SK-N-SH treated with all-trans-retinoic acid at 6 μM for 48 hours (cell line): ENCODE measurements around the gene IL15.
A peak's percentile ranks its signal among the peaks of the same experiment; 100 is the strongest.

ENCODE experiments used
- ATAC-seq: fragments of 200-7000 bp; cut with Tn5 transposase; 3 replicates; pipeline ENCODE4 v1.9.1; 2020; ENCODE audit warnings: mild to moderate bottlenecking, moderate library complexity
- ARNTL ChIP-seq: fragments of 450-650 bp; formaldehyde crosslinking; IDR thresholded peaks from 2 replicates; pipeline ENCODE4 v1.5.0; 2020; ENCODE audit warnings: low read depth, mild to moderate bottlenecking, moderate library complexity, borderline replicate concordance
- BACH2 ChIP-seq: fragments of 250-450 bp; sonication (Bioruptor Pico); IDR thresholded peaks from 2 replicates; pipeline ENCODE4 v1.9.0; 2021; ENCODE audit warnings: mild to moderate bottlenecking, borderline replicate concordance
- CREB5 ChIP-seq: fragments of 250-450 bp; sonication (Bioruptor Pico); IDR thresholded peaks from 2 replicates; pipeline ENCODE4 v1.5.1; 2020; ENCODE audit warnings: low read depth, mild to moderate bottlenecking, moderate library complexity
- CSDC2 ChIP-seq: fragments of 250-450 bp; sonication (Bioruptor Pico); IDR thresholded peaks from 2 replicates; pipeline ENCODE4 v1.5.0; 2020; ENCODE audit warnings: mild to moderate bottlenecking, moderate library complexity
- CSRNP3 ChIP-seq: fragments of 250-450 bp; sonication (Bioruptor Pico); IDR thresholded peaks from 2 replicates; pipeline ENCODE4 v1.5.1; 2021; ENCODE audit warnings: mild to moderate bottlenecking, moderate library complexity
- ESRRG ChIP-seq: fragments of 250-450 bp; sonication (Bioruptor Pico); IDR thresholded peaks from 2 replicates; pipeline ENCODE4 v1.6.1; 2021; ENCODE audit warnings: mild to moderate bottlenecking
- GLIS3 ChIP-seq: fragments of 250-450 bp; sonication (Bioruptor Pico); IDR thresholded peaks from 2 replicates; pipeline ENCODE4 v1.5.0; 2020; ENCODE audit warnings: mild to moderate bottlenecking, moderate library complexity
- ISL1 ChIP-seq: fragments of 250-450 bp; sonication (Bioruptor Pico); IDR thresholded peaks from 2 replicates; pipeline ENCODE4 v2.1.2; 2022; ENCODE audit warnings: mild to moderate bottlenecking, moderate library complexity
- PPARA ChIP-seq: fragments of 250-450 bp; sonication (Bioruptor Pico); IDR thresholded peaks from 2 replicates; pipeline ENCODE4 v1.5.0; 2020; ENCODE audit warnings: mild to moderate bottlenecking, borderline replicate concordance
- RARB ChIP-seq: fragments of 250-450 bp; sonication (Bioruptor Pico); IDR thresholded peaks from 2 replicates; pipeline ENCODE4 v1.8.0; 2021; ENCODE audit warnings: mild to moderate bottlenecking, moderate library complexity
- SNAI2 ChIP-seq: fragments of 250-450 bp; sonication (Bioruptor Pico); IDR thresholded peaks from 2 replicates; pipeline ENCODE4 v1.5.0; 2020; ENCODE audit warnings: mild to moderate bottlenecking, moderate library complexity
- TCF4 ChIP-seq: fragments of 250-450 bp; sonication (Bioruptor Pico); IDR thresholded peaks from 2 replicates; pipeline ENCODE4 v1.8.0; 2021; ENCODE audit warnings: mild to moderate bottlenecking, moderate library complexity, borderline replicate concordance
- TOX ChIP-seq: fragments of 250-450 bp; sonication (Bioruptor Pico); IDR thresholded peaks from 2 replicates; pipeline ENCODE4 v1.8.0; 2021; ENCODE audit warnings: mild to moderate bottlenecking, moderate library complexity, borderline replicate concordance
- ZC3H10 ChIP-seq: fragments of 250-450 bp; sonication (Bioruptor Pico); IDR thresholded peaks from 2 replicates; pipeline ENCODE4 v1.5.1; 2021; ENCODE audit warnings: mild to moderate bottlenecking, moderate library complexity
- ZNF565 ChIP-seq: fragments of 450-650 bp; formaldehyde crosslinking; conservative IDR thresholded peaks from 2 replicates; pipeline ENCODE4 v1.5.0; 2020; ENCODE audit warnings: low read depth, mild to moderate bottlenecking, moderate library complexity
- ZNF70 ChIP-seq: fragments of 450-650 bp; formaldehyde crosslinking; IDR thresholded peaks from 2 replicates; pipeline ENCODE4 v1.5.0; 2020; ENCODE audit warnings: mild to moderate bottlenecking, moderate library complexity
- ZNF8 ChIP-seq: fragments of 450-650 bp; formaldehyde crosslinking; IDR thresholded peaks from 2 replicates; pipeline ENCODE4 v1.5.0; 2020; ENCODE audit warnings: mild to moderate bottlenecking, moderate library complexity
- TF ChIP-seq, protein P1 (sequence below): fragments of 250-450 bp; sonication (Bioruptor Pico); IDR thresholded peaks from 2 replicates; pipeline ENCODE4 v1.8.0; 2020; ENCODE audit warnings: mild to moderate bottlenecking, moderate library complexity, borderline replicate concordance
- TF ChIP-seq, protein P2 (sequence below): fragments of 250-450 bp; sonication (Bioruptor Pico); IDR thresholded peaks from 2 replicates; pipeline ENCODE4 v1.8.0; 2021; ENCODE audit warnings: low read depth, mild to moderate bottlenecking, moderate library complexity, borderline replicate concordance

IL15 gene

GRCh38 chr4:141768954-141769353 is 132.6 kb downstream of the IL15 start:
- no peak for TF ChIP-seq CSRNP3
- no peak for TF ChIP-seq ZNF8
- TF ChIP-seq, protein P1, sequence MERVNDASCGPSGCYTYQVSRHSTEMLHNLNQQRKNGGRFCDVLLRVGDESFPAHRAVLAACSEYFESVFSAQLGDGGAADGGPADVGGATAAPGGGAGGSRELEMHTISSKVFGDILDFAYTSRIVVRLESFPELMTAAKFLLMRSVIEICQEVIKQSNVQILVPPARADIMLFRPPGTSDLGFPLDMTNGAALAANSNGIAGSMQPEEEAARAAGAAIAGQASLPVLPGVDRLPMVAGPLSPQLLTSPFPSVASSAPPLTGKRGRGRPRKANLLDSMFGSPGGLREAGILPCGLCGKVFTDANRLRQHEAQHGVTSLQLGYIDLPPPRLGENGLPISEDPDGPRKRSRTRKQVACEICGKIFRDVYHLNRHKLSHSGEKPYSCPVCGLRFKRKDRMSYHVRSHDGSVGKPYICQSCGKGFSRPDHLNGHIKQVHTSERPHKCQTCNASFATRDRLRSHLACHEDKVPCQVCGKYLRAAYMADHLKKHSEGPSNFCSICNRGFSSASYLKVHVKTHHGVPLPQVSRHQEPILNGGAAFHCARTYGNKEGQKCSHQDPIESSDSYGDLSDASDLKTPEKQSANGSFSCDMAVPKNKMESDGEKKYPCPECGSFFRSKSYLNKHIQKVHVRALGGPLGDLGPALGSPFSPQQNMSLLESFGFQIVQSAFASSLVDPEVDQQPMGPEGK (CRISPR knock-in tag): no peak
- TF ChIP-seq RARB (CRISPR knock-in tag): no peak
- no peak for TF ChIP-seq CSDC2 (CRISPR knock-in tag)
- TF ChIP-seq GLIS3: no peak
- TF ChIP-seq TCF4 (CRISPR knock-in tag): no peak
- no peak for TF ChIP-seq SNAI2 (CRISPR knock-in tag)
- TF ChIP-seq ISL1: no peak
- TF ChIP-seq ESRRG (CRISPR knock-in tag): no peak
- no peak for TF ChIP-seq BACH2 (CRISPR knock-in tag)
- no peak for TF ChIP-seq ZNF565
- no peak for TF ChIP-seq PPARA
- peak; percentile 89 for ATAC-seq

DNA sequence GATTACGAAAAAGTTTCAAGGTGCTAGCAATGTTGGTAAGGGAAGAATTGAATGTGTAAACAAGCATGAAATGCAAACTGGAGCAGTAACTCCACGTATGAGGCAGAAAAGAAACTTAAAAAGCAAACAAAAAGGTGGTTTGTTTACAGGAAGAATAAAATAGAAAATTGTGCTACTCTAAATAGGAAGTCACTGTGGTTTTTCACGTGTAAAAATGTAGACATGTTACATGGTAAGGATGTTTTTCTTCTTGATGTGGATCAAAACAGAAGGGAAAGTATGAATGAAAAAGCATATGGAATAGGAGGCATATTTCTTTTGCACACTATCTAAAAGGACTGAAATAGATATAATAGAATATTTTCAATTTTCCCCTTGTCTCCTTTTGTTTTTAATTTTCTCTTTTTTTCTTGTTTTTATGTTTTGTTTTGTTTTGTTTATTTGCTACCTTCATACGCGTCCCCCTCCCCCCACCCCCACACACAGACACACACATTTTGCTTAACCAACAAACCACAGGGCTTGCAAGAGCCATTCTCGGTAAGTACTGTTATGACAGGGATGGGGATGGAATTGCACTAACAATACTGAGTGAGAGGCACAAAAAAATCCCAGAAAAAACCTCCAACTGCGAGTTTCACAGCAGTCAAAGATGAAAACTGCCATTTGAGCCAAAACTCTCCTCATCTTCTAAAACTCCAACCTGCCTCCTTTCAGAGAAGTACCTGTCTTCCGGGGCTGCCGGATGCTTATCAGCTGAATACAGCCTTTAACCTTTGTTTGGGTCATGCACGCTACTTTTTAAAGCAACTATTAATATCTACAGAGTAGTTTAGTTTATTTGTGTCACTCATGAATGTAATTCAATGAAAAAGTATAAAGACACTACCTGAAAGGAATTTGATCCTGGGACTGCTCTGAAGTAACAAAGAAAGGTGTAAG is 135.8 kb downstream of the IL15 start:
- ATAC-seq: no peak
- TF ChIP-seq PPARA: no peak
- TF ChIP-seq, protein P1 (CRISPR knock-in tag): no peak
- no peak for TF ChIP-seq ARNTL (CRISPR knock-in tag)
- no peak for TF ChIP-seq TCF4 (CRISPR knock-in tag)
- TF ChIP-seq BACH2 (CRISPR knock-in tag): no peak
- no peak for TF ChIP-seq RARB (CRISPR knock-in tag)
- no peak for TF ChIP-seq ISL1
- no peak for TF ChIP-seq ZNF70 (CRISPR knock-in tag)
- TF ChIP-seq GLIS3: no peak
- no peak for TF ChIP-seq CSDC2 (CRISPR knock-in tag)

GRCh38 chr4:141772838-141773237 is 136.5 kb downstream of the IL15 start:
- TF ChIP-seq CREB5 (no peak), TCF4 (CRISPR knock-in tag) (no peak), ZNF8 (no peak), TOX (CRISPR knock-in tag) (no peak), ZC3H10 (CRISPR knock-in tag) (no peak), PPARA (no peak), ZNF70 (CRISPR knock-in tag) (no peak), BACH2 (CRISPR knock-in tag) (no peak), ZNF565 (no peak)
- TF ChIP-seq, protein P1 (CRISPR knock-in tag): no peak
- TF ChIP-seq, protein P2, sequence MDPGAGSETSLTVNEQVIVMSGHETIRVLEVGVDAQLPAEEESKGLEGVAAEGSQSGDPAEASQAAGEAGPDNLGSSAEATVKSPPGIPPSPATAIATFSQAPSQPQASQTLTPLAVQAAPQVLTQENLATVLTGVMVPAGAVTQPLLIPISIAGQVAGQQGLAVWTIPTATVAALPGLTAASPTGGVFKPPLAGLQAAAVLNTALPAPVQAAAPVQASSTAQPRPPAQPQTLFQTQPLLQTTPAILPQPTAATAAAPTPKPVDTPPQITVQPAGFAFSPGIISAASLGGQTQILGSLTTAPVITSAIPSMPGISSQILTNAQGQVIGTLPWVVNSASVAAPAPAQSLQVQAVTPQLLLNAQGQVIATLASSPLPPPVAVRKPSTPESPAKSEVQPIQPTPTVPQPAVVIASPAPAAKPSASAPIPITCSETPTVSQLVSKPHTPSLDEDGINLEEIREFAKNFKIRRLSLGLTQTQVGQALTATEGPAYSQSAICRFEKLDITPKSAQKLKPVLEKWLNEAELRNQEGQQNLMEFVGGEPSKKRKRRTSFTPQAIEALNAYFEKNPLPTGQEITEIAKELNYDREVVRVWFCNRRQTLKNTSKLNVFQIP (CRISPR knock-in tag): no peak
- no peak for ATAC-seq
